ENCODE data around the gene SURF2.
"Not testable (repeated sequence)": the region's sequence is repeated elsewhere in the genome, so short reads cannot be mapped to it uniquely, and the experiment has no call there.

GRCh38 chr9:133334888-133335287 lies 21.5 kb upstream of the SURF2 start:
- not testable (repeated sequence) for TF ChIP-seq CTCF (IDR thresholded peaks at IDR 0.05; ENCODE audit: insufficient read depth, low read depth, low read length); EZH2 (IDR thresholded peaks at IDR 0.05; ENCODE audit: insufficient read depth, low read length)
